ENCODE results near the gene MARCHF10. TPM values are rescaled to one million over a fixed set of nuclear protein-coding genes. Genes with fewer than 3 reads are reported as not detected.
A peak's percentile ranks its signal among the peaks of the same experiment; 100 is the strongest.

The MARCHF10 gene
- total and polyA plus RNA-seq, 2 experiments from 2014 or later, result 1.8 to 2.1 TPM

DNA sequence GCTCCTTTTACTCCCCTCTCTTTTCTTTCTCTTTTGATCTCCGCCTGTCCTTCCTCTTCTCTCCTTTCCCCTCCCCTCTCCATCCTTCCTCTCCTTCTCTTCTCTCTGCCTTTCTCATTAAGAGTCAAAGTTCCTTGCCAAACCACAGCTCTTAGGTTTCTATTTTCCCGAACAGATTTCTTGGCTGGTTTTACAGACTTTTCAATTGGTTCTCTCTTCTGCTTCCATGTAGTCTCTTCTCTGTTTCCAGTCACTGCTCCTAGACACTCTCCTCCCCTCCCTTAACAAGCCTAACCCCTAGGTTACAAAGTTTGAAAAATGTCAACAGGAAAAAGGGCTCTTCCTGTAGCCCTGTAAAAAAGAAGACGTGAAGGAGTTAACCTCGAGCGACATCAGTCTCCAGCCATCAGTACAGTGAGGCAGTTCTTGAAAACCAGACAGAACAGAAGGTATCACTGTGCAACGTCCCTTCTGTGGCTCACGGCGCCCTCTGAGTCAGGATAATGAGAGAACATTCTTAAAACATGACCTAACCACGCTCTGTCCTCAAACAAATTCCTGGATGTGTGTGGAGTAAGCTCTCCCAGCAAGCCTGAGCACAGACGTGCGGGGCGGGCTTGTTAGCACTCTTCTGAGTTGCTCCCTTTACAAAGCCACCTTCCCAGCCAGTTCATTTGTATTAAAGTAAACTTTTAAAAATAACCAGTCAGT lies 11.6 kb upstream of the MARCHF10 start:
- H3K9me2 ChIP-seq (ENCODE audit: insufficient read depth), result no peaks in the 10 kb centered on the region
- WGBS, 2 experiments (ENCODE audit: low coverage in 1 of 2, low lambda C conversion rate in 2 of 2, missing lambda C conversion rate in 2 of 2), result 2 to 4% methylated on average over 12 of the region's 12 CpGs
- peak overlapping the region; percentile 95 for H3K27ac ChIP-seq
- no peaks in the 10 kb centered on the region for H3K79me2 ChIP-seq (ENCODE audit: insufficient read depth)
- TF ChIP-seq EZH2phosphoT487 (IDR thresholded peaks at IDR 0.05; ENCODE audit: insufficient read depth, low read depth) (no peak), EZH2 (IDR thresholded peaks at IDR 0.05; ENCODE audit: insufficient read depth, poor library complexity, severe bottlenecking) (no peak)
- DNase-seq, result peak; percentile 99
- no peaks in the 10 kb centered on the region for H3K27me3 ChIP-seq (replicated peaks; ENCODE audit: insufficient read depth)
- peak overlapping the region; percentile 97 for H3K4me2 ChIP-seq (ENCODE audit: unreplicated experiment)
- H3K36me3 ChIP-seq (ENCODE audit: low read depth), result no peaks in the 10 kb centered on the region
- peak overlapping the region; percentile 86 for H2AFZ ChIP-seq
- H3F3A ChIP-seq (ENCODE audit: insufficient read depth), result peaks cover 52% of the 10 kb centered on the region
- H3K4me3 ChIP-seq, result peak overlapping the region; percentile 68
- H3K9me3 ChIP-seq (ENCODE audit: low read depth), result no peaks in the 10 kb centered on the region
- H3K4me1 ChIP-seq (ENCODE audit: insufficient read depth), result peaks cover 47% of the 10 kb centered on the region
- in situ Hi-C loops (cut with MboI), result no loop called here
- peak overlapping the region; percentile 80 for H3K9ac ChIP-seq
- no peaks in the 10 kb centered on the region for H4K20me1 ChIP-seq (ENCODE audit: insufficient read depth)

GRCh38 chr17:62818526-62818925 lies 10.4 kb upstream of the MARCHF10 start:
- WGBS, 2 experiments (ENCODE audit: low coverage in 1 of 2, low lambda C conversion rate in 2 of 2, missing lambda C conversion rate in 2 of 2), result 96 to 98% methylated on average over 7 of the region's 7 CpGs
- Histone ChIP-seq H3K9me2 (ENCODE audit: insufficient read depth) (no peaks in the 10 kb centered on the region), H3K4me2 (ENCODE audit: unreplicated experiment) (no peak overlapping the region), H3K9ac (no peak overlapping the region), H3K36me3 (ENCODE audit: low read depth) (no peaks in the 10 kb centered on the region), H2AFZ (no peak overlapping the region), H3K79me2 (ENCODE audit: insufficient read depth) (no peaks in the 10 kb centered on the region), H3K27ac (no peak overlapping the region), H4K20me1 (ENCODE audit: insufficient read depth) (no peaks in the 10 kb centered on the region), H3K27me3 (replicated peaks; ENCODE audit: insufficient read depth) (no peaks in the 10 kb centered on the region), H3K9me3 (ENCODE audit: low read depth) (no peaks in the 10 kb centered on the region), H3F3A (ENCODE audit: insufficient read depth) (peaks cover 41% of the 10 kb centered on the region), H3K4me1 (ENCODE audit: insufficient read depth) (peaks cover 35% of the 10 kb centered on the region), H3K4me3 (no peak overlapping the region)
- DNase-seq, result no peak
- in situ Hi-C loops (cut with MboI), result no loop called here
- TF ChIP-seq EZH2 (IDR thresholded peaks at IDR 0.05; ENCODE audit: insufficient read depth, poor library complexity, severe bottlenecking) (no peak), EZH2phosphoT487 (IDR thresholded peaks at IDR 0.05; ENCODE audit: insufficient read depth, low read depth) (no peak)

- Histone ChIP-seq H3K27ac (no peak overlapping the region), H3K36me3 (ENCODE audit: low read depth) (no peaks in the 10 kb centered on the region), H3K79me2 (ENCODE audit: insufficient read depth) (no peaks in the 10 kb centered on the region), H3K4me1 (ENCODE audit: insufficient read depth) (peaks cover 21% of the 10 kb centered on the region), H3K9me3 (ENCODE audit: low read depth) (no peaks in the 10 kb centered on the region), H3K4me2 (ENCODE audit: unreplicated experiment) (no peak overlapping the region), H3K4me3 (no peak overlapping the region), H4K20me1 (ENCODE audit: insufficient read depth) (no peaks in the 10 kb centered on the region), H3K27me3 (replicated peaks; ENCODE audit: insufficient read depth) (no peaks in the 10 kb centered on the region), H3K9me2 (ENCODE audit: insufficient read depth) (no peaks in the 10 kb centered on the region), H3K9ac (no peak overlapping the region), H3F3A (ENCODE audit: insufficient read depth) (peaks cover 27% of the 10 kb centered on the region), H2AFZ (peak overlapping the region; percentile 39; the same call in 1 of the 2 replicates)
- in situ Hi-C loops (cut with MboI), result no loop called here
- WGBS, 2 experiments (ENCODE audit: low coverage in 1 of 2, low lambda C conversion rate in 2 of 2, missing lambda C conversion rate in 2 of 2), result 44 to 47% methylated on average over 6 of the region's 6 CpGs
- no peak for TF ChIP-seq EZH2phosphoT487 (IDR thresholded peaks at IDR 0.05; ENCODE audit: insufficient read depth, low read depth)
- no peak for TF ChIP-seq EZH2 (IDR thresholded peaks at IDR 0.05; ENCODE audit: insufficient read depth, poor library complexity, severe bottlenecking)
- no peak for DNase-seq
These were observed 8.2 kb upstream of the MARCHF10 start for GRCh38 chr17:62816282-62816839.

- no peaks in the 10 kb centered on the region for H3K36me3 ChIP-seq (ENCODE audit: low read depth)
- in situ Hi-C loops (cut with MboI), result no loop called here
- H2AFZ ChIP-seq, result no peak overlapping the region
- no peak overlapping the region for H3K4me2 ChIP-seq (ENCODE audit: unreplicated experiment)
- no peaks in the 10 kb centered on the region for H3K79me2 ChIP-seq (ENCODE audit: insufficient read depth)
- H3K9ac ChIP-seq, result no peak overlapping the region
- 0 out of 2 replicates have a peak, but pooled peaks cover 7% of the 10 kb centered on the region for H3F3A ChIP-seq (ENCODE audit: insufficient read depth)
- H3K27ac ChIP-seq, result no peak overlapping the region; the same call in 1 of the 2 replicates
- no peak overlapping the region for H3K4me3 ChIP-seq
- DNase-seq, result peak; percentile 38
- WGBS, 2 experiments (ENCODE audit: low coverage in 1 of 2, low lambda C conversion rate in 2 of 2, missing lambda C conversion rate in 2 of 2), result 87% methylated on average over 4 of the region's 4 CpGs
- no peaks in the 10 kb centered on the region for H3K9me2 ChIP-seq (ENCODE audit: insufficient read depth)
- TF ChIP-seq EZH2phosphoT487 (IDR thresholded peaks at IDR 0.05; ENCODE audit: insufficient read depth, low read depth) (no peak), EZH2 (IDR thresholded peaks at IDR 0.05; ENCODE audit: insufficient read depth, poor library complexity, severe bottlenecking) (no peak)
- peaks cover 9% of the 10 kb centered on the region for H3K4me1 ChIP-seq (ENCODE audit: insufficient read depth)
- H3K9me3 ChIP-seq (ENCODE audit: low read depth), result no peaks in the 10 kb centered on the region
- no peaks in the 10 kb centered on the region for H3K27me3 ChIP-seq (replicated peaks; ENCODE audit: insufficient read depth)
- no peaks in the 10 kb centered on the region for H4K20me1 ChIP-seq (ENCODE audit: insufficient read depth)
These were observed 1.5 kb upstream of the MARCHF10 start for GRCh38 chr17:62809656-62810055.
